ENCODE data around the gene PITPNM3. TPM values are rescaled to one million over a fixed set of nuclear protein-coding genes. Genes with fewer than 3 reads are reported as not detected.

PITPNM3 gene
- total and polyA plus RNA-seq, 7 donors: 3.6 to 13.6 (median 5.7) TPM

DNA sequence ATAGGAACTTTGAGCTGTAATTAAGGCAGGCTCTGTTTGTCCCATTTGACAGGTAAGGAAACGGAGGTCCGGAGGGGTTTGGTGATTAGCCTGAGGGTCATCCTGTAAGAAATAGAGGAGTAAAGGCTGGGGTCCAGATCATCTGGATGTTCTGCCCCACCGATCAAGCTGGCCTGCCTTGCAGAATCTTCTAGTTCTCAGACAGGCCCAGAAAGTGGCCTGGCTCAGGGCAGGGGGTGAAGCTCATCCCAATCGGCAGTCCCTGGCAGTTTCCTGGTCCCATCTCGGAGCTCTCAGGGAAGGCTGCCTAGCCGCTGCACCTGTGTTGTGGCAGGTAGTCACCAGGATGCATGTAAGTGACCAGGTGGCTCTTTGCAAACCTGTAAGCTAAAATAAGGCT lies 107.9 kb downstream of the PITPNM3 start:
- Histone ChIP-seq H3K4me1 (peaks cover 0 to 12% (median 11%) of the 10 kb centered on the region in 4 donors), H3K27ac (no peak overlapping the region), H3K36me3 (no peaks in the 10 kb centered on the region), H3K9me3 (no peaks in the 10 kb centered on the region), H3K27me3 (no peaks in the 10 kb centered on the region), H3K4me3 (no peak overlapping the region)
- DNase-seq: no peak
- 94 to 95% methylated on average over 6 of the region's 6 CpGs for WGBS, 2 donors
- intact Hi-C loops (cut with DNase I): no loop called here
- no peak for TF ChIP-seq CTCF (IDR thresholded peaks at IDR 0.05)
- TF ChIP-seq POLR2AphosphoS5 (IDR thresholded peaks at IDR 0.05): no peak
- TF ChIP-seq EP300 (IDR thresholded peaks at IDR 0.05): no peak
- TF ChIP-seq POLR2A (IDR thresholded peaks at IDR 0.05): no peak

- TF ChIP-seq POLR2A (IDR thresholded peaks at IDR 0.05) (no peak), EP300 (IDR thresholded peaks at IDR 0.05) (no peak), CTCF (IDR thresholded peaks at IDR 0.05) (no peak), POLR2AphosphoS5 (IDR thresholded peaks at IDR 0.05) (no peak)
- DNase-seq: no peak
- Histone ChIP-seq H3K4me3 (no peak overlapping the region), H3K36me3 (no peaks in the 10 kb centered on the region), H3K27me3 (no peaks in the 10 kb centered on the region), H3K9me3 (no peaks in the 10 kb centered on the region), H3K4me1 (peaks cover 0 to 17% (median 16%) of the 10 kb centered on the region in 4 donors), H3K27ac (no peak overlapping the region)
- intact Hi-C loops (cut with DNase I): no loop called here
- WGBS, 2 donors: 91 to 93% methylated on average over 9 of the region's 9 CpGs
Measured at GRCh38 chr17:6446516-6447100, 109.7 kb downstream of the PITPNM3 start.

DNA sequence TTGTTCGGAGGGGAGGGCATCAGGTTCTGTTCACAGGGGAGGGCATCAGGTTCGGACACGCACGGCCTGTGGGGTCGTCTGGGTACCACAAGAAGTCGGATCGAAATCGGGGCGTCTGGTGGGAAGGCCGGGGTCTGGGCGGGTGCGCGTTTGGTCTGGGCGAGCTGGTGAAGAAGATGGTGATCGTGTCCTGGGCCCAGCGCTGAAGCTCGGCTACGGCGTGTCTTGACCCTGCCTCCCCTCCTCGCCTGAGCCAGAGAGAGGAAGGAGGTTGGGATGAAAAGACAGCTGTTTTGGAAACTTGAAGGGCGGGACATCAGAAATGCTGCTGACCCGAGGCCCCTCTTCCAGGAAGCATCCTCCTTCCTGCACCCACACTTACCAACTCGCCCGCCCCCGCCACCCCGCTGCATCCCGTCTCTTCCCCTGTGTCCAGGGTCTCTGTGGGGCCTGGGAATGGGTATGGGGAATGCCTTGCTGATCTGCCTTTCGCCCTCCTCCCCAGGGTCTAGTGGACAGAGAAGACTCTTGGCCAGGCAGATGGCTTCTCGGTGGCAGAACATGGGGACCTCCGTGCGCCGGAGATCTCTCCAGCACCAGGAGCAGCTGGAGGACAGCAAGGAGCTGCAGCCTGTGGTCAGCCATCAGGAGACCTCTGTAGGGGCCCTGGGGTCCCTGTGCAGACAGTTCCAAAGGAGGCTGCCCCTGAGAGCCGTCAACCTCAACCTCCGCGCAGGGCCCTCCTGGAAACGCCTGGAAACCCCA lies 111.6 kb downstream of the PITPNM3 start:
- H3K4me3 ChIP-seq: peak overlapping the region; percentile 31 to 56 (median 52)
- WGBS, 2 donors: 34 to 36% methylated on average over 36 of the region's 36 CpGs

DNA sequence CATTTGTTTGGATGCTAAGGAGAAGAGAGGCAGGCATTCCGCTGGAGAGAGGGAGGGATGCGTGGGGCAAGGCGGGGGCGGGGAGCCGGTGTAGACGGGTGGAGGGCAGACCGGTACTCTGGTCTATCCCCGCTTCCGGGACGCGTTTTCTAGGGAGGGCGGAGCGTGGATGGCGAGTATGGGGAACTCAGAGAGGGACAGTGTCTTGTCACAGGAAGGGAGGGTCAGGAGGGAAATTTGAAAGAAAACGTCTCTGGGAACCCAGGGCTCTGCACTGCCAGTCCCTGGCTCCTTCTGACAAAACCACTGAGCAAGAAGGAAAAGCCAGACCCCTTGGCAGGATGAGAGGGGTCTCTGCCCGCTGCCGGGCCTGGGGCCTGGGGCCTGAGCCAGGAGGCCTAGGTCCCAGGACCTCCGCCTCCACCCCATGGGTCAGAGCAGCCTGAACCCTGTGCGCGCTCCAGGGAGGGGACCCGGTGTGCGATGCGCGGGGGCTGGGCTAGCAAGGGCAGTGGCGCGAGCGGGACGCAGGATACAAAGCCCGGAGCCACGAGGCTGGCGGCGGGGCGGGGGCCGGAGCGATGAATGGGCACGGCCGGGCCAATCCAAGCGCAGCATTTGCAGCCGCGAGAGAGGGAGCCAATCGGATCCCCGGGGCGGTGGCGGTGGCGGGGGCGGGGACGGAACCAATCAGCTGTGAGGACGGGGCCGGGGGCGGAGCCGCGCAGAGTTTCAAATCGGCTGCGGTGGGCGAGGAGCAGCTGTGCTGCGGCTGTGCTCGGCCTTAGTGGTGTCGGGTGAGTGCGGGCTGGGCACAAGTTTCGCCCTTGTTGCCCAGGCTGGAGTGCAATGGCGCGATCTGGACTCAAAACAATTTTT lies 112.4 kb downstream of the PITPNM3 start, which contains the start of gene PIMREG:
TSS of gene PIMREG (plus strand) at position 764 of the 879 bp plus-strand sequence. CDS start 656 bp downstream, outside the sequence.
- Histone ChIP-seq H3K27me3 (peaks cover 0 to 13% (median 0%) of the 10 kb centered on the region in 3 donors), H3K27ac (peak within 1 kb of the TSS; percentile 15 to 63 (median 49)), H3K36me3 (no peaks in the 10 kb centered on the region), H3K4me3 (peak within 1 kb of the TSS; percentile 31 to 56 (median 52)), H3K9me3 (no peaks in the 10 kb centered on the region), H3K4me1 (peaks cover 0 to 17% (median 16%) of the 10 kb centered on the region in 4 donors)
- 1% methylated on average over 62 of the region's 62 CpGs for WGBS, 2 donors
- intact Hi-C loops (cut with DNase I): no loop called here
- TF ChIP-seq EP300 (IDR thresholded peaks at IDR 0.05) (no peak), POLR2AphosphoS5 (IDR thresholded peaks at IDR 0.05) (peak in 2 of 4 donors; percentile 36 to 46), POLR2A (IDR thresholded peaks at IDR 0.05) (no peak), CTCF (IDR thresholded peaks at IDR 0.05) (no peak)
- DNase-seq: peak; percentile 95

More for the DNA sequence above, 111.6 kb downstream of the PITPNM3 start:
- intact Hi-C loops (cut with DNase I): no loop called here
- H3K36me3 ChIP-seq: no peaks in the 10 kb centered on the region
- H3K4me1 ChIP-seq: peaks cover 0 to 17% (median 16%) of the 10 kb centered on the region in 4 donors
- no peak for DNase-seq
- no peak overlapping the region for H3K27ac ChIP-seq
- no peaks in the 10 kb centered on the region for H3K9me3 ChIP-seq
- TF ChIP-seq POLR2AphosphoS5 (IDR thresholded peaks at IDR 0.05) (no peak), POLR2A (IDR thresholded peaks at IDR 0.05) (no peak)
- peaks cover 0 to 5% (median 0%) of the 10 kb centered on the region in 3 donors for H3K27me3 ChIP-seq
